CMK (cell line): ENCODE measurements around the gene CDA.

ENCODE experiments used
- DNase-seq: peaks from one replicate; pipeline ENCODE4 v3.0.0-alpha.2; 2010; ENCODE audit warnings: low read depth

CDA gene

GRCh38 chr1:20615946-20616846, 27.3 kb downstream of the CDA start:
- DNase-seq, result no peak

- no peak for DNase-seq
Observed at GRCh38 chr1:20616847-20617487, 28.1 kb downstream of the CDA start.

GRCh38 chr1:20618550-20618949, 29.7 kb downstream of the CDA start:
- no peak for DNase-seq

GRCh38 chr1:20619999-20620398, 31.1 kb downstream of the CDA start:
- DNase-seq, result no peak

GRCh38 chr1:20621012-20621411, 32.1 kb downstream of the CDA start:
- DNase-seq, result no peak

- DNase-seq, result no peak
Observed at GRCh38 chr1:20624709-20625108, 35.8 kb downstream of the CDA start.

- no peak for DNase-seq
Observed at GRCh38 chr1:20625176-20626097, 36.5 kb downstream of the CDA start.

- DNase-seq, result no peak
Observed at GRCh38 chr1:20626098-20626427, 37.2 kb downstream of the CDA start.

- no peak for DNase-seq
Observed at GRCh38 chr1:20626524-20626923, 37.6 kb downstream of the CDA start.

GRCh38 chr1:20630729-20631128, 41.8 kb downstream of the CDA start:
- DNase-seq, result no peak

GRCh38 chr1:20632386-20632785, 43.5 kb downstream of the CDA start:
- no peak for DNase-seq

- DNase-seq, result peak; percentile 58
Observed at GRCh38 chr1:20633190-20634064, 44.5 kb downstream of the CDA start, which contains the start of gene PINK1. PINK1 (plus strand) TSS chr1:20633458; CDS start chr1:20633549, 91 bp downstream.

GRCh38 chr1:20634065-20634593, 45.2 kb downstream of the CDA start:
- no peak for DNase-seq

GRCh38 chr1:20634594-20635084, 45.7 kb downstream of the CDA start:
- DNase-seq, result peak; percentile 31

- DNase-seq, result no peak
Observed at GRCh38 chr1:20636785-20637347, 48.0 kb downstream of the CDA start.

- no peak for DNase-seq
Observed at GRCh38 chr1:20640183-20640597, 51.3 kb downstream of the CDA start.

GRCh38 chr1:20641975-20642374, 53.1 kb downstream of the CDA start:
- no peak for DNase-seq

GRCh38 chr1:20643080-20643479, 54.2 kb downstream of the CDA start:
- DNase-seq, result no peak

- no peak for DNase-seq
Observed at GRCh38 chr1:20644416-20644815, 55.5 kb downstream of the CDA start.

- no peak for DNase-seq
Observed at GRCh38 chr1:20645414-20645813, 56.5 kb downstream of the CDA start.

GRCh38 chr1:20648438-20648837, 59.5 kb downstream of the CDA start:
- DNase-seq, result no peak
